OCI-LY7 (cell line): Measurements from ENCODE around the gene MAPK8IP1. TPM values are rescaled to one million over a fixed set of nuclear protein-coding genes. Genes with fewer than 3 reads are reported as not detected.

Experiments
- BruUV-seq: library from RNA; stranded (reverse); fragments of 400-500 nt; replicated peaks from 2 replicates; lab custom pipeline; 2021; lab: Mats Ljungman, UMichigan
- CTCF ChIA-PET: fragments of 300-600 bp; sonication (Branson Sonifier 250); formaldehyde crosslinking; loops from one replicate; lab custom pipeline; 2022; ENCODE audit warnings: antibody characterized with exemption; ENCODE audit not compliant: unreplicated experiment; lab: Charles Lee
- POLR2A ChIA-PET: fragments of 300-600 bp; sonication (Branson Sonifier 250); formaldehyde crosslinking; loops from one replicate; lab custom pipeline; 2022; ENCODE audit warnings: antibody characterized with exemption; lab: Charles Lee
- DNase-seq: peaks from one replicate; pipeline ENCODE4 v3.0.0-alpha.2; 2015; ENCODE audit warnings: low spot score
- H2AFZ ChIP-seq: fragments of 200-600 bp; sonication (generic), shearing (Covaris generic); 2 replicates; pipeline ENCODE4 v1.6.1; 2014; ENCODE audit warnings: mild to moderate bottlenecking, antibody characterized with exemption, low read length, moderate library complexity
- H3K27ac ChIP-seq: fragments of 200-600 bp; sonication (generic); 2 replicates; pipeline ENCODE4 v1.5.1; 2014; ENCODE audit warnings: mixed run types, low read depth, mild to moderate bottlenecking, moderate library complexity, low read length, inconsistent platforms; ENCODE audit not compliant: poor library complexity, severe bottlenecking
- H3K36me3 ChIP-seq: fragments of 200-600 bp; sonication (generic); 2 replicates; pipeline ENCODE4 v1.6.1; 2014; ENCODE audit warnings: mild to moderate bottlenecking, antibody characterized with exemption, low read length, moderate library complexity, mixed read lengths; ENCODE audit not compliant: insufficient read depth
- H3K4me1 ChIP-seq: fragments of 200-600 bp; sonication (generic); 2 replicates; pipeline ENCODE4 v1.5.1; 2014; ENCODE audit warnings: mild to moderate bottlenecking, low read length; ENCODE audit not compliant: insufficient read depth, poor library complexity, severe bottlenecking
- H3K4me2 ChIP-seq: fragments of 200-600 bp; sonication (generic); 2 replicates; pipeline ENCODE4 v1.6.1; 2014; ENCODE audit warnings: mild to moderate bottlenecking, low read length
- H3K4me3 ChIP-seq: fragments of 200-600 bp; sonication (generic); 2 replicates; pipeline ENCODE4 v1.5.1; 2014; ENCODE audit warnings: mild to moderate bottlenecking, low read depth, low read length; ENCODE audit not compliant: poor library complexity, severe bottlenecking
- H3K79me2 ChIP-seq: fragments of 200-600 bp; sonication (generic); 2 replicates; pipeline ENCODE4 v1.6.1; 2016; ENCODE audit warnings: low read depth, mild to moderate bottlenecking, low read length, moderate library complexity, mixed read lengths; ENCODE audit not compliant: insufficient read depth
- H3K9me2 ChIP-seq: fragments of 200-600 bp; sonication (generic); 2 replicates; pipeline ENCODE4 v1.6.1; 2016; ENCODE audit warnings: mild to moderate bottlenecking, low read length, mixed read lengths; ENCODE audit not compliant: insufficient read depth
- H3K9me3 ChIP-seq: fragments of 200-600 bp; sonication (generic); 2 replicates; pipeline ENCODE4 v1.6.1; 2014; ENCODE audit warnings: mild to moderate bottlenecking, mixed run types, low read length, mixed read lengths
- H4K20me1 ChIP-seq: fragments of 200-600 bp; sonication (generic); 2 replicates; pipeline ENCODE4 v1.6.1; 2014; ENCODE audit warnings: mild to moderate bottlenecking, antibody characterized with exemption, low read length, moderate library complexity, mixed read lengths; ENCODE audit not compliant: insufficient read depth
- CTCF ChIP-seq: fragments of 200-600 bp; sonication (generic); conservative IDR thresholded peaks from 2 replicates; pipeline ENCODE4 v1.5.1; 2014; ENCODE audit warnings: mild to moderate bottlenecking, antibody characterized with exemption, low read length, moderate library complexity, mixed read lengths
- EZH2phosphoT487 ChIP-seq: fragments of 200-600 bp; sonication (generic); IDR thresholded peaks from 2 replicates; pipeline ENCODE4 v1.6.1; 2018; ENCODE audit warnings: low read depth, borderline replicate concordance, mild to moderate bottlenecking, mixed run types, antibody characterized with exemption, low read length, moderate library complexity, mixed read lengths
- intact Hi-C: fragments of 100-400 bp; cut with micrococcal nuclease; formaldehyde crosslinking; loops from one replicate; pipeline ENCODE4 v1.10.0; 2022; ENCODE audit not compliant: unreplicated experiment
- total RNA-seq, 2 experiments: library from RNA; depleted of rRNA in 1 of 2; stranded (reverse); fragments of >200 nt in 1 of 2; shearing (Covaris generic) in 1 of 2; gene quantifications; 2 replicates each; pipeline ENCODE4 v1.2.3, GENCODE V29; 2014 to 2022

The MAPK8IP1 gene
- total RNA-seq, 2 experiments from 2014 or later = 2.2 TPM

GRCh38 chr11:45857961-45858474 is 27.4 kb upstream of the MAPK8IP1 start:
- Histone ChIP-seq H3K36me3 (peaks cover 67% of the 10 kb centered on the region), H3K27ac (no peak overlapping the region), H3K4me3 (no peak overlapping the region), H3K4me2 (no peak overlapping the region), H3K79me2 (peaks cover 22% of the 10 kb centered on the region; the same call in 1 of the 2 replicates), H3K9me2 (no peaks in the 10 kb centered on the region), H3K4me1 (peaks cover 9% of the 10 kb centered on the region), H4K20me1 (peaks cover 11% of the 10 kb centered on the region; the same call in 1 of the 2 replicates), H3K9me3 (no peaks in the 10 kb centered on the region), H2AFZ (no peak overlapping the region)
- BruUV-seq = no TSS peak
- intact Hi-C loops = no loop called here
- DNase-seq = no peak
- TF ChIP-seq CTCF (no peak), EZH2phosphoT487 (no peak)
- CTCF ChIA-PET = no interaction called here
- POLR2A ChIA-PET = interaction anchor here (0.6 to 1.1 kb wide), 2 partner anchors 16 to 23 kb away, joined by 3 read pairs; no protein-coding TSS in a partner anchor

GRCh38 chr11:45858751-45859398 is 26.6 kb upstream of the MAPK8IP1 start:
- POLR2A ChIA-PET = interaction anchor here (0.8 to 2.5 kb wide), 3 partner anchors 8 to 356 kb away, joined by 3 to 13 read pairs (median 4); no protein-coding TSS in a partner anchor

More at GRCh38 chr11:45858751-45859398, 26.6 kb upstream of the MAPK8IP1 start:
- no peak overlapping the region for H3K4me2 ChIP-seq
- H4K20me1 ChIP-seq = 0 out of 2 replicates have a peak, but pooled peaks cover 2% of the 10 kb centered on the region
- BruUV-seq = no TSS peak
- H2AFZ ChIP-seq = no peak overlapping the region
- DNase-seq = no peak
- intact Hi-C loops = no loop called here
- H3K4me3 ChIP-seq = no peak overlapping the region
- peaks cover 13% of the 10 kb centered on the region; the same call in 1 of the 2 replicates for H3K79me2 ChIP-seq
- no peak overlapping the region for H3K27ac ChIP-seq
- no peaks in the 10 kb centered on the region for H3K9me3 ChIP-seq
- H3K36me3 ChIP-seq = peaks cover 76% of the 10 kb centered on the region
- peaks cover under 1% of the 10 kb centered on the region for H3K4me1 ChIP-seq
- CTCF ChIA-PET = no interaction called here
- TF ChIP-seq EZH2phosphoT487 = no peak
- TF ChIP-seq CTCF = no peak
- H3K9me2 ChIP-seq = no peaks in the 10 kb centered on the region
